Activated CD4-positive, alpha-beta memory T cell treated with anti-CD3 and anti-CD28 coated beads, Interleukin-2, amount 10 ng/mL, durations not matched to agents 7 days and 5 days (primary cell): ENCODE results near the gene CUEDC1. TPM values are rescaled to one million over a fixed set of nuclear protein-coding genes. Genes with fewer than 3 reads are reported as not detected.

Experiments used
- CTCF ChIA-PET: fragments of 350-600 bp; sonication (Branson Sonifier 250); formaldehyde crosslinking; loops from one replicate; lab custom pipeline; 2021; ENCODE audit warnings: antibody characterized with exemption, inconsistent platforms; lab: Charles Lee
- POLR2A ChIA-PET: fragments of 350-600 bp; sonication (Branson Sonifier 250); formaldehyde crosslinking; loops from one replicate; lab custom pipeline; 2021; ENCODE audit warnings: antibody characterized with exemption; lab: Charles Lee
- DNase-seq: peaks from one replicate; pipeline ENCODE4 v3.0.0-alpha.2; 2020
- H3K27ac Mint-ChIP-seq: one replicate; pipeline ENCODE4 v1.8.0; 2021; ENCODE audit warnings: mild to moderate bottlenecking, mixed read lengths
- H3K27me3 Mint-ChIP-seq: one replicate; pipeline ENCODE4 v1.8.0; 2021; ENCODE audit warnings: mixed read lengths
- H3K36me3 Mint-ChIP-seq: one replicate; pipeline ENCODE4 v1.8.0; 2021; ENCODE audit warnings: low read depth, mixed read lengths
- H3K4me1 Mint-ChIP-seq: one replicate; pipeline ENCODE4 v1.8.0; 2021; ENCODE audit warnings: mixed read lengths
- H3K4me3 Mint-ChIP-seq: one replicate; pipeline ENCODE4 v1.8.0; 2021; ENCODE audit warnings: mild to moderate bottlenecking, mixed read lengths
- H3K9me3 Mint-ChIP-seq: one replicate; pipeline ENCODE4 v1.8.0; 2021; ENCODE audit warnings: mixed read lengths
- total RNA-seq, 2 experiments: library from RNA; stranded (reverse); gene quantifications; one replicate each; pipeline ENCODE4 v1.2.3, GENCODE V29; 2021

CUEDC1 gene
- total RNA-seq, 2 experiments from 2014 or later: 0.25 TPM; not detected in 1

DNA sequence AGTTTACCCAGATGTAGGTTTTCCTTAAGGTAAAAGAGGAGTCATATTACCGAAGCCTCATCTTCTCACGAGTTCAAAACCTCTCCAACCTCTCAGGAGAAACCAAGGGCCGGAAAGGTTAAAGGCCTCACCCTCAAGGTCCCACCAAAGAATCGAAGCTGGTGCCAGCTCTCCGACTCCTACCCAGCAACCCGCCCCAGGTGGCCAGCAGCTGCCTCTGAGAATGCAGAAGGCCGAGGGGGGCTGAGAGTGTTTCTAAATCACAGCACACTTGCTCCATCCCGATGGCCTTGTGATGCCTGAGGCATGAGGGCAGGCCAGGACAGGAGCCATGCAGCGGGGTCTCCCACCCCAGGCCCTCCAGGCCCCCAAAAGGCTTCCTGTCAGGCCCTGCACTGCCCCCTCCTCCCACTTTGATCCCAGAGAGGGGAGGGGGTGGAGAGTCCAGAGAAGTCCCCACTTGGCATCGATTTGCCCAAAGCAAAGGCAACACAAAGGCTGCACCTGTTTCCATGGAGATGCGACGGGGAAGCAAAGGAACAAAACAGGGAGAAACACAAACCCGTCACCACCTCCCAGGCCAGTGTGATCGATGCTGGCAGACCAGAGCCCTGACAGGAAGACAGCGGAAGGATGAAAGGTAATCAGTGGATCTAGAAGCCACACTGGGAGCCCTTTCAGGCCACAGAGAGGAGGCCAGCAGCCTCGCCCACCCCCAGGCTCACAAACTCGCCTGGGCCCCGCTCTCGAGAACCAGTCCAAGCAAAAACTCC lies 39.0 kb downstream of the CUEDC1 start:
- CTCF ChIA-PET: interaction anchor here (0.9 kb wide), 1 partner anchor 83 kb away, joined by 3 read pairs; no protein-coding TSS in a partner anchor
- no peaks in the 10 kb centered on the region for H3K9me3 Mint-ChIP-seq
- H3K4me3 Mint-ChIP-seq: no peak overlapping the region
- H3K27me3 Mint-ChIP-seq: peaks cover 6% of the 10 kb centered on the region
- H3K4me1 Mint-ChIP-seq: no peaks in the 10 kb centered on the region
- no peak for DNase-seq
- no peaks in the 10 kb centered on the region for H3K36me3 Mint-ChIP-seq
- POLR2A ChIA-PET: no interaction called here
- no peak overlapping the region for H3K27ac Mint-ChIP-seq

DNA sequence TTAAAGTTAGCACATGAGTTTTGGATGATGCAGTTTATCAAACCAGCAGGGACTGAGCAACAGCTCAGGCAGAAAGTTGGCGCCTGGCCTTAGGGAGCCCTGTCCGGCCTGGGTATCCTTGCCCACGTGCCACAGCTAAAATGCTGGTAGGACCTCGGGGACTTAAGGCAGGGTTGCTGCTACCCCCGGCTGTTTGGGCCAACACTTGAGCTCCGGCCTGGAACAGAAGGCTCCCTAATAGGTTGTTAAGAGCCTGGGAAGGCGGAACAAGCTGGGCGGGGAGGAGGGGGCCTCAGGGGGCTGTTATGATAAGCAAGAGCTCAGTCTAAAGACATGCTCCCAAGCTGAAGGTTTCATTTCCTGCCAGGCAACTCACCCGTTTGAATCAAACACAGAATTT lies 39.7 kb downstream of the CUEDC1 start:
- CTCF ChIA-PET: interaction anchor here (0.9 kb wide), 1 partner anchor 84 kb away, joined by 3 read pairs; no protein-coding TSS in a partner anchor
- DNase-seq: no peak
- POLR2A ChIA-PET: no interaction called here
- Mint-ChIP-seq H3K4me1 (no peaks in the 10 kb centered on the region), H3K9me3 (no peaks in the 10 kb centered on the region), H3K4me3 (no peak overlapping the region), H3K27me3 (peaks cover 8% of the 10 kb centered on the region), H3K36me3 (no peaks in the 10 kb centered on the region), H3K27ac (no peak overlapping the region)

DNA sequence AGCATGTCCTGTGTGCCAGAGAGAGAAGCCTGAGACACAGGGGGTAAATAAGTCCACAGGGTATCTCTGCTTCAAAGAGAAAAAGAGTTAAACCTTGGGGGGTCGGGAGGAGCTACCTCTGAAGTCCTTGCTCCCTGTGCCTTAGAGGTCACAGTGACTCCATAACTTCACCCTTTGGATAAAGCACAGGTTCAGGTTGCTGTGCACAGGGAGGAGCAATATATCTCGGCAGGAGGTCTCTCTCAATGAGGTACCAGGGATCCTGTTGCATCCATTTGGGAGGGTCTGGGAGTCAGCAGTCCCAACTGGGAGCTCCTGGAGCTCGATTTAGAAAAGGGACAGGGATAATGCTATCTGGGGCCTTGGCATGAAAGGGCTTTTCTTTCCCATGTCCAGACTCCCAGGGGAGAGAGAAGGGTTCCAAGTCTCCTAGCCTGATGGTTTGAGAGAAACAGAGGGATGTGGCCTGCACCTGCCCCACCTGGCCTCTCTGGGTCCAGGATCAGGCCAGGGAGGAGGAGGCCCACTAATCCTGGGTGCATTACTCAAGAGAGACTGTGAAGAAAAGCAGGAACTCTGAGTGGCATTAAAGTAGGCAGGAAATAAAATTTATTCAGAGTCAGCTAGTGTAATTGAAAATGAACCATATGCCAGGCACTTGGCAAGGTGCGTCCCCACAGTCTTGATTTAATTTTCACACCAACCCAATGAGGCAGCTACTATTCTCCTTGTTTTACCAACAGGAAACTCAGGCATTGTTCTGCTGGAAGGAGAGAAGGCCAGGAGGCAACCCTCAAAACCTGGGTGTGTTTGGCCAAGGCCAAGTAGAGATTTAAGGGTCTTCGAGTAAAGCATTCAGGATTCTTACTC lies 40.7 kb downstream of the CUEDC1 start:
- Mint-ChIP-seq H3K27me3 (peaks cover 7% of the 10 kb centered on the region), H3K4me3 (no peak overlapping the region), H3K9me3 (no peaks in the 10 kb centered on the region), H3K4me1 (no peaks in the 10 kb centered on the region), H3K36me3 (no peaks in the 10 kb centered on the region), H3K27ac (no peak overlapping the region)
- CTCF ChIA-PET: interaction anchor here (1.0 to 1.2 kb wide), 3 partner anchors 62 to 199 kb away, joined by 3 read pairs; no protein-coding TSS in a partner anchor
- DNase-seq: no peak
- POLR2A ChIA-PET: no interaction called here

DNA sequence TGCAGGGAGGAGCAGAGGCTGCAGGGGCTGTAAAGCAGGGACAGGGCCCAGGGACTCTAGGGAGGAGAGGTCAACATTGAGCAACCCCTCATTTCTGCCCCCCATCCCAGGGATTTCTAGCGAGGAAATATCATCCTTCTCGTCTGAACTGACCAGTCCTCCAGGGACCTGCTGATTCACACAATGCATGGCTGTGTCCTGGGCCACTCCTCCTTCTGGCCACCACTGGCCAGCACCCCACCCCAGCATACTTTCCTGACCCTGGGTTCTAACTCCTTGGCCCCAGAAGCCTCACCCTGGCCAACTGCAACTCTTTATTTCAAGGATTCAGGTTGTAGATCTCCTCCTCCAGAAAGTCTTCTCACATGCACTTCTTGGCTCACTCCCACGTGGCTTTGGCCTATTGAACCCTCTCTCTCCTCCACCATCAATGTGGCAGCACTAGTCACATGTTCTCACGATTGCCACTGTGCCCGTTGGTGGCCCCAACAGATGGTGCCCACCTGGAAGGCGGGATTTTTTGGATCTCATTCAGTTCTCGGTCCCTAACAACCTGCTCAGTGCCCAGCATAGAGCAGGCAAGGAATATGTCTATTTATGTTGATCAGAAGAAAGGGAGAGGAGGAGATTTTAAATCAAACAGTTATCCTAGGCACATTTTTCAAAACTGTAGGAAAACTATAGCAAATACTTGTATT lies 41.5 kb downstream of the CUEDC1 start:
- POLR2A ChIA-PET: no interaction called here
- DNase-seq: no peak
- no peaks in the 10 kb centered on the region for H3K36me3 Mint-ChIP-seq

DNA sequence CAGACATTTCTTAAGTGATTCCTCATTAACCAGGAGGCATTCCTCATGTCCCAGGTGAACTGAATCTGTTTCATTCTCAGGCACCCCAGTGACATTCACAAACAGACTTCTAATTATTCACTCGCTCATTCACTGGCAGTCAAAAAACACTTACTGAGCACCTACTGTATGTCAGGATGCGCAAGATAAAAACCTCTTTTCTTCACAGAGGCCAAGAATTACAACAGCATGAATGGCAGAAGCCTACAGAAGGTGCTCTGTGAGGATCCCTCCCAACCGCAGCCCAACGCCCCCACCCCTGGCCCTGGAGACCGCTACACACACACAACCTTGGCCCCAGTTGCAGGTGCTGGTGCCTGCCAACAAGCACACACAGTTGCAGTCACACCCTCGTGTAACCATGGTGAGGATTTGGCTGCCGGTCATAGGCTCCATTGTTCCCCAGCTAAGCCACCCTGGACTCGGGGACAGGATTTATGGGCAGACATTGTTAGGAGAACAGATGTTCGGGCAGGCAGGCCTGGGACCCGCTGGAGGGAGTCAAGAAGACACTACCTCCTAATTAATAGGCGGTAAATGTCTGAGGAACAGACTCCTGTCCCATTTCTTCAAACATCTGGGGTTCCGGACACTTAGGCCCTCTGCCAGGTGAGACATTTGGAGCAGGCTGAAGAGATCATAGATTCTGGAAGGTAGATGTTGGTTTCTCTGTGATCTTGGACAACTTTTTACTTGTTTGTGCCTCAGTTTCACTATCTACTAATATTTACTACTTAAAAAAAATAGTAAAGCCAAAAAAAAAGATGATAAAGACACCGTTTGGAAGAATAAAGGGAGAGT lies 43.2 kb downstream of the CUEDC1 start:
- CTCF ChIA-PET: interaction anchor here (1.2 kb wide), 1 partner anchor 88 kb away, joined by 3 read pairs; no protein-coding TSS in a partner anchor
- H3K36me3 Mint-ChIP-seq: no peaks in the 10 kb centered on the region
- H3K9me3 Mint-ChIP-seq: no peaks in the 10 kb centered on the region
- POLR2A ChIA-PET: no interaction called here
- H3K27me3 Mint-ChIP-seq: peaks cover 7% of the 10 kb centered on the region
- DNase-seq: no peak
- H3K4me3 Mint-ChIP-seq: no peak overlapping the region
- H3K27ac Mint-ChIP-seq: no peak overlapping the region
- no peaks in the 10 kb centered on the region for H3K4me1 Mint-ChIP-seq

More for the DNA sequence above, 41.5 kb downstream of the CUEDC1 start:
- H3K9me3 Mint-ChIP-seq: no peaks in the 10 kb centered on the region
- no peak overlapping the region for H3K27ac Mint-ChIP-seq
- no peak overlapping the region for H3K4me3 Mint-ChIP-seq
- peaks cover 7% of the 10 kb centered on the region for H3K27me3 Mint-ChIP-seq
- CTCF ChIA-PET: interaction anchor here (1.0 to 1.2 kb wide), 3 partner anchors 63 to 200 kb away, joined by 3 read pairs; no protein-coding TSS in a partner anchor
- no peaks in the 10 kb centered on the region for H3K4me1 Mint-ChIP-seq

DNA sequence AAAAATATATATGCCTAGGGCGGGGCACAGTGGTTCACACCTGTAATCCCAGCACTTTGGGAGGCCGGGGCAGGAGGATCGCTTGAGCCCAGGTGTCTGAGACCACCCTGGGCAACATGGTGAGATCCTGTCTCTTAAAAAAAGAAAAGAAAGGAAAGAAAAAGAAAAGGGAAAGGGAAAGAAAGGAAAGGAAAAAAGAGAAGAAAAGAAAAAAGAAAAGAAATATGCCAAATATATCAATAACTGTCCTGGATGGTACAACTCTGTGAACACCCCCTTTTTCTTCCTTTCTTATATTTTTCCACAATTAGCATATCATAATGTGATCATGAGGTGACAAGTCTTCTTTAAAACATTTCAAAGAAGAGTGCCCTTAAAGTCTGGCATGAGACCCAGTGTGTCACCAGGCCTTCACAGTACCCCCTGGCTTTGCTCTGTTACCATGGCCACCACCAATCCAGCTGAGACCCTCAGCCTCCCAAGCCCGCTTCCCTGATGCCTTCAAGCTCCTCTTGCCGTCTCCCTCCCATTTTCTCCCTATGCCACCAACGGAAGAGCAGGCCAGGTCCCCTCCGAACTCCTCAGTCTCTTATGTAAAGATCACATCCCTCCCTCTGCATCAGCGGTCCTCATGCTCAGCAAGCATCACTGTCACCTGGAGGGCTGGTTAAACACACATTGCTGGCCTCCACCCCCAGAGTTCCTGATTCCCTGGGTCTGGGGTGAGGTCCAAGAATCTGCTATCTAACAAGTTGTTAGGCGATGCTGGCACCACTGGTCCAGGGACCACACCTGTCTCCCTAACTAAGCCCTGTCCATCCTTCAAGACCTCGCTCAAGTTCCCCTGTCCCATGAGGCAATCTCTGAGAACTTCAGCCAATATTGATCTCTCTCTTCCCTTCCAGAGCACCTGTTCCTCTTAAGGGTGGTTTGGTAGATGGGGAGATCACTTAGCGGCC lies 44.5 kb downstream of the CUEDC1 start:
- DNase-seq: no peak
- H3K9me3 Mint-ChIP-seq: no peaks in the 10 kb centered on the region
- H3K36me3 Mint-ChIP-seq: no peaks in the 10 kb centered on the region
- no peaks in the 10 kb centered on the region for H3K4me1 Mint-ChIP-seq
- ChIA-PET CTCF (interaction anchor here (1.6 kb wide), 1 partner anchor 18 kb away, joined by 7 read pairs; no protein-coding TSS in a partner anchor), POLR2A (interaction anchor here (0.5 kb wide), 1 partner anchor 554 kb away, joined by 3 read pairs; no protein-coding TSS in a partner anchor)
- peaks cover 7% of the 10 kb centered on the region for H3K27me3 Mint-ChIP-seq
- no peak overlapping the region for H3K4me3 Mint-ChIP-seq
- H3K27ac Mint-ChIP-seq: no peak overlapping the region

DNA sequence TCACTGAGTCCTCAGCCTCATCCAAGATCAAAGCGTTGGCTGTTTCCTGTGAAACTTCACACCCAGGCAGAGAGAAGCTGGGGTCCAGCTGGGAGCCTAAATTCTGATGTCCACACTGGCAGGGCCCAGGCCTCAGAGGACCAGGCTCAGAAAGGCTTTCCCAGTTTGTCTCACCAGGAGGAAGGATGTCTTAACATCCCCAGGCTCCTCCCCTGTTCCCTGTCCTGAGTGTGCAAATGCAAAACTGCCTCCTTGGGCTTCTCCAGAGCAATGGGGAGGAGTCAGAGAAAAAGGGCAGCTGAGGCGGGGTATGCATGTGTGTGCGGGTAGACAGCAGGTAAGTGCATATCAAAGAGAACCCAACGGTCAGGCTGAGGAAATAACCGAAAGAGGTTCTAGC lies 45.7 kb downstream of the CUEDC1 start:
- H3K27me3 Mint-ChIP-seq: peaks cover 7% of the 10 kb centered on the region
- no peaks in the 10 kb centered on the region for H3K4me1 Mint-ChIP-seq
- H3K4me3 Mint-ChIP-seq: no peak overlapping the region
- H3K36me3 Mint-ChIP-seq: no peaks in the 10 kb centered on the region
- H3K27ac Mint-ChIP-seq: no peak overlapping the region
- no peak for DNase-seq
- CTCF ChIA-PET: interaction anchor here (0.7 to 1.6 kb wide), 2 partner anchors 17 to 50 kb away, joined by 3 to 7 read pairs; no protein-coding TSS in a partner anchor
- no peaks in the 10 kb centered on the region for H3K9me3 Mint-ChIP-seq
- POLR2A ChIA-PET: no interaction called here

DNA sequence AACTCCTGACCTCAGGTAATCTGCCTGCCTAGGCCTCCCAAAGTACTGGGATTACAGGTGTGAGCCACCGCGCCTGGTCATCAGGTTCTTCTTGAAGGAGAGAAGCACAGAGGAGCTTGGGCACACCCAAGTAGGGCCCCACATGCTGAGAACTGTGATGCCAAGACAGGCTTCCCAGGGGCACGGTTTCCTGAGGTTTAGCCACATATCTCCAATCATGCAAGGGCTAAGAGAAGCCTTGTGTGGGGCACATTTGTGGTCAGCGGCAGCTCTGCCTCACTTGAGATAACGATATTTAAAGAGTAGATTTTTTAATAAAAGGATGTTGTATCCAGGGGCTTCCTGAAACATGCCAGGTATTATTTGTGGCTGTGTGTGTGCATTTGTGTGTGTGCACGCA lies 46.9 kb downstream of the CUEDC1 start:
- DNase-seq: no peak
- ChIA-PET CTCF (interaction anchor here (1.4 kb wide), 1 partner anchor 91 kb away, joined by 4 read pairs; no protein-coding TSS in a partner anchor), POLR2A (no interaction called here)
- Mint-ChIP-seq H3K4me1 (peaks cover 6% of the 10 kb centered on the region), H3K9me3 (no peaks in the 10 kb centered on the region), H3K36me3 (no peaks in the 10 kb centered on the region), H3K27me3 (peaks cover 7% of the 10 kb centered on the region), H3K27ac (no peak overlapping the region), H3K4me3 (no peak overlapping the region)

DNA sequence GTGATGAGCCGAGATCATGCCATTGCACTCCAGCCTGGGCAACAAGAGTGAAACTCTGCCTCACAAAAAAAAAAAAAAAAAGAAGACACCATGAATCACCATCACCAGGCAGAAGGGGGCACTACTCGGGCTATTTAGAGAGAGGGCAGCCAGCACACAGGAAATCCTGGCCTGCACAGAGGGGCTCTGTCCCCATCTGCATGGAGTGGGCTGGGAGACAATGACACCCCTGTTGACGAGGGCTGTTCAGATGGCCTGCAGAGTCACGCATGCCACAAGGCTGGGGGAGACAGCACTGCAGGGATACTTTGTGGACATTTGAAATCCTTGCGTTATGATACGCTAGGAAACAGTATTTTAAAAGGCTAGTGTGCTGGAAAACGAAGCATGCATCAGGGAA lies 48.3 kb downstream of the CUEDC1 start:
- Mint-ChIP-seq H3K4me3 (no peak overlapping the region), H3K36me3 (no peaks in the 10 kb centered on the region), H3K4me1 (peaks cover 17% of the 10 kb centered on the region), H3K9me3 (no peaks in the 10 kb centered on the region), H3K27me3 (peaks cover 7% of the 10 kb centered on the region), H3K27ac (no peak overlapping the region)
- ChIA-PET CTCF (no interaction called here), POLR2A (no interaction called here)
- DNase-seq: no peak

DNA sequence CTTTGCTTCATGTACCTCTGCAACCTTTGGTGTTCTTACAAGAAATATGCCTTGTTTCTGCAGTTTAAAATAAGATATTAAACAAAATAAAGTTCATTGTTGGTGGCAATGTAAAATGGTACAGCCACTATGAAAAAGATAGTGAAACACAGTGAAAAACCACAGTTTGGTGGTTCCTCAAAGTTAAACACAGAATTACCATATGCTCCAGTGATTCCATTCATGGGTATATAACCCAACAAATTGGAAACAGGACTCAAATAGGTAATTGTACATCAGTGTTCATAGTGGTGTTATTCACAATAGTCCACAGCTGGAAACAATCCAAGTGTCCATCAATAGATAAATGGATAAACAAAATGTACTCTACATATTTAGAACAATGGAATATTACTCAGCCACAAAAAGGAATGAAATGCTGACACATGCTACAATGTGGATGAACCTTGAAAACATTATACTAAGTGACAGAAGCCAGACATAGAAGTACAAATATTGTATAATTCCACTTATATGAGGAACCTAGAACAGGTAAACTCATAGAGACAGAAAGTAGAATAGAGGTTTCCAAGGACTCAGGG lies 49.2 kb downstream of the CUEDC1 start:
- Mint-ChIP-seq H3K9me3 (no peaks in the 10 kb centered on the region), H3K27ac (no peak overlapping the region), H3K4me1 (peaks cover 17% of the 10 kb centered on the region), H3K27me3 (peaks cover 6% of the 10 kb centered on the region), H3K36me3 (no peaks in the 10 kb centered on the region), H3K4me3 (no peak overlapping the region)
- ChIA-PET POLR2A (no interaction called here), CTCF (no interaction called here)
- no peak for DNase-seq

DNA sequence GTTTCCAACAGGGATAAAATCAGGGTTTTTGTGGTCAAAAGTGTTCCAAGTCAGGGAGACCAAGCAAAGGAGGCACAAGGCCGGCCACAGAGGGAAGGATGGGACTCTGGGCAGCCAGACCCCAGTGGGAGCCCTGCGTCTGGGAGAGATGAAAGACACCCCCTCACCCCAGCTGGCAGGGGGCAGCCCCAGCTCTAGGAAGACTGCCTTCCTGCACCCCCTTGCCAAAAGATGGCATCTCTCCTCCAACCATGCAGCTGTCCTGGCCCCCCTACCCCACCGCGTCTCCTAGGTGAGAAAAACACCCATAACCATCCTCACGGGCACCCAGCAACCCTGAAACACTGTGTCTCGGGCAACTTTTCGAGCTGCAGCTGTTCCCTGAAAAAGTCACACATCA lies 51.3 kb downstream of the CUEDC1 start:
- H3K27ac Mint-ChIP-seq: no peak overlapping the region
- H3K4me3 Mint-ChIP-seq: no peak overlapping the region

More for the DNA sequence above, 51.3 kb downstream of the CUEDC1 start:
- DNase-seq: no peak
- no peaks in the 10 kb centered on the region for H3K36me3 Mint-ChIP-seq
- H3K4me1 Mint-ChIP-seq: peaks cover 29% of the 10 kb centered on the region
- H3K9me3 Mint-ChIP-seq: no peaks in the 10 kb centered on the region
- ChIA-PET POLR2A (interaction anchor here (0.8 to 1.0 kb wide), 2 partner anchors 30 to 40 kb away, joined by 3 read pairs; no protein-coding TSS in a partner anchor), CTCF (interaction anchor here (0.7 to 1.0 kb wide), 3 partner anchors 10 to 388 kb away, joined by 3 to 4 read pairs (median 4); no protein-coding TSS in a partner anchor)
- no peaks in the 10 kb centered on the region for H3K27me3 Mint-ChIP-seq
